Activated T-cell treated with anti-CD3 and anti-CD28 coated beads, Interleukin-2, amount 50 U/mL, for 72 hours (primary cell): ENCODE results near the gene RIT1. TPM values are rescaled to one million over a fixed set of nuclear protein-coding genes. Genes with fewer than 3 reads are reported as not detected.

Source experiments
- ATAC-seq, 2 donors: fragments of 150-1000 bp; cut with Tn5 transposase; replicated peaks in 1 of 2; 2 replicates each; pipeline ENCODE4 v1.10.0; 2021; ENCODE audit warnings: moderate library complexity in 2 of 2, mild to moderate bottlenecking in 1 of 2
- DNase-seq, 2 donors: peaks; one replicate each; pipeline ENCODE4 v3.0.0; 2021 to 2022; ENCODE audit warnings: mixed read lengths in 1 of 2
- H3K27ac Mint-ChIP-seq: one replicate; pipeline ENCODE4 v1.8.0; 2022; ENCODE audit warnings: mild to moderate bottlenecking, moderate library complexity, mixed read lengths
- H3K27me3 Mint-ChIP-seq: one replicate; pipeline ENCODE4 v1.8.0; 2022; ENCODE audit warnings: low read depth, mixed read lengths
- H3K36me3 Mint-ChIP-seq, 2 donors: one replicate each; pipeline ENCODE4 v1.8.0; 2022; ENCODE audit warnings: mixed read lengths in 2 of 2, mild to moderate bottlenecking in 1 of 2; ENCODE audit not compliant: insufficient read depth in 2 of 2
- H3K4me1 Mint-ChIP-seq: one replicate; pipeline ENCODE4 v1.8.0; 2022; ENCODE audit warnings: low read depth, mixed read lengths
- H3K4me3 Mint-ChIP-seq, 2 donors: one replicate each; pipeline ENCODE4 v1.8.0; 2022; ENCODE audit warnings: mild to moderate bottlenecking in 2 of 2, mixed read lengths in 2 of 2, moderate library complexity in 2 of 2
- H3K9me3 Mint-ChIP-seq, 2 donors: one replicate each; pipeline ENCODE4 v1.8.0; 2022; ENCODE audit warnings: mixed read lengths in 2 of 2
- total RNA-seq, 2 donors: library from RNA; stranded (reverse); gene quantifications; one replicate each; pipeline ENCODE4 v1.2.3, GENCODE V29; 2022

Gene RIT1
- total RNA-seq, 2 donors from 2014 or later, result 31.7 to 33.8 TPM

DNA sequence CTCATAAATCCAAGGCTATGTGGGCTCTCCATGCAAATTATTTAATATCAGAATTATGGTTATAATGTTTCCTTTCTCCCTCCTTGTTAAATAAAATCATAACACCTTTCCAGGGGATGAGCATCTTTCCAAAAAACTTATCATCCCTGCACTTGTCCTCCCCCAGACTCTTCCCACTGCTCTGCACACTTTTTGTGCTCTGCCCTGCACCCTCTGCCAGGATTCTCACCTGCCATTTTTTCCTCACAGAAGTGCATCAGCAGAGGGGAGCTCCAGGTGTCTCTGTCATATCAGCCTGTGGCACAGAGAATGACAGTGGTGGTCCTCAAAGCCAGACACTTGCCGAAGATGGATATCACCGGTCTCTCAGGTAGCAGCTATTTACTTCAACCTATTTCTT is 30.9 kb downstream of the RIT1 start:
- H3K36me3 Mint-ChIP-seq, result no peaks in the 10 kb centered on the region
- no peaks in the 10 kb centered on the region for H3K4me1 Mint-ChIP-seq
- H3K4me3 Mint-ChIP-seq, result no peak overlapping the region
- H3K27me3 Mint-ChIP-seq, result no peaks in the 10 kb centered on the region
- ATAC-seq (no peak), DNase-seq (no peak)
- H3K27ac Mint-ChIP-seq, result no peak overlapping the region
- H3K9me3 Mint-ChIP-seq, result no peaks in the 10 kb centered on the region

DNA sequence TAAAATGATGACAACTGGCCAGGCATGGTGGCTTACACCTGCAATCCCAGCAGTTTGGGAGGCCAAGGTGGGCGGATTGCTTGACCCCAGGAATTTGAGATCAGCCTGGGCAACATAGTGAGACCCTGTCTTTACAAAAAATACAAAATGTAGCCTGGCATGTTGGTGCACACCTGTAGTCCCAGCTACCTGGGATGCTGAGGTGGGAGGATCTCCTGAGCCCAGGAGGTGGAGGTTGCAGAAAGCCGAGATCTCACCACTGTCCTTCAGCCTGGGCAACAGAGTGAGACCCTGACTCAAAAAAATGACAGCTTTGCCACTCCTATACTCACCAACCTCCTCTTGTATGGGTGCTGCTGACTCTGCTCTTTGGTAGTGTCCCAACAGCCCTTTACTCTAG is 33.2 kb downstream of the RIT1 start:
- ATAC-seq (no peak), DNase-seq (no peak)
- Mint-ChIP-seq H3K4me1 (no peaks in the 10 kb centered on the region), H3K9me3 (no peaks in the 10 kb centered on the region), H3K27me3 (no peaks in the 10 kb centered on the region), H3K36me3 (no peaks in the 10 kb centered on the region), H3K27ac (no peak overlapping the region), H3K4me3 (no peak overlapping the region)

DNA sequence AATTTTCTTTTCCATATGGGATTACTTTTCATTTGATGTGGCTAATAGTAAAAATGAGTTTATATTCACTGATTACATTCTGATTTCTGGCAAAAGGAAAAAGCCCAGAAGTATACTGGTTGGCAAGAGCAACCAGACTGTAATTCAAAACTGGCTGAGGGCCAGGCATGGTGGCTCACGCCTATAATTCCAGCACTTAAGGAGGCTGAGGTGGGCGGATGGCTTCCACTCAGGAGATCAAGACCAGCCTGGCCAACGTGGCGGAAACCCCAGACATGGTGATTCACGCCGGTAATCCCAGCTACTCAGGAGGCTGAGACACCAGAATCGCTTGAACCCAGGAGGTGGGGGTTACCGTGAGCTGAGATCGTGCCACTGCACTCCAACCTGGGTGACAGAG is 37.3 kb downstream of the RIT1 start:
- no peaks in the 10 kb centered on the region for H3K27me3 Mint-ChIP-seq
- no peak for DNase-seq
- no peak for ATAC-seq
- H3K36me3 Mint-ChIP-seq, result peaks cover 0 to 4% of the 10 kb centered on the region in 2 donors
- H3K4me3 Mint-ChIP-seq, result no peak overlapping the region
- no peaks in the 10 kb centered on the region for H3K9me3 Mint-ChIP-seq
- H3K27ac Mint-ChIP-seq, result no peak overlapping the region
- no peaks in the 10 kb centered on the region for H3K4me1 Mint-ChIP-seq

DNA sequence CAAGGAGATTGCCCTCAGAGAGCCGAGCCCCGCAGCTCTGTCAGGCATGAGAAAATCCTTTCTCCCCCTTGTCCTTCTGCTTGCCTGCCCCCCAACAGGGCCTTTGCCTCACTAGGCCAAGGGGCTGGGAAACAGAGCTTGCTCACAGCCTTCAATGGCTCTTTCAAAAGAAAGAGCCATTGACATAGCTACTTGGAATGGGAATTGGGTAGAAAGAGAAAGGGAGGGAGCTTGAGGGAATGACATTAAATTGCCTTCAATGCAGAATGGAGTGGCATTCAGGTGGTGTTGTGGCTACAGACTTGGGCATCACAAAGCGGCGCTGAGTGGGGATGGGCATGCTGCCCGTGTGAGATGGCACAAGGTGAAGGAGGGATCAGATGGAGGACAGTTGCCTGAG is 38.6 kb downstream of the RIT1 start:
- no peaks in the 10 kb centered on the region for H3K4me1 Mint-ChIP-seq
- H3K36me3 Mint-ChIP-seq, result peaks cover 0 to 6% of the 10 kb centered on the region in 2 donors

DNA sequence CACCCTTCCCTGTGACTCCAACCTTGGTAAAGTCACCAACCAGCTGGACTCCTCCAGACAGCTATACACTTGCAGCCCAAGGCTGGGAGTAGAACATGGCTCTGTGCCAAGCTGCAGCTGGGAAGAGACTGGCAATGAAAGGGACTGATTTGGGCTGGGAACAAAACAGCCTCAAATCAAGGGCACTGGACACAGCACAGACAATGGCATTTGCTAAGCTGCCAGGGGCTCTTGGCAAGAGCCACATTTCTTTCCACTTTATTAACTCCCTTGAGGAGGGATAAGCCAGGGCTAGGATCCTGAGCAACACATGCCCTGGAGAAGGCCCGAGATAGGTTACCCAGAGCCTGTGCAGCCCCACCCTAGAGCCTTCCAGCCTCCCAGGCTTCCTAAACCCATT is 39.8 kb downstream of the RIT1 start:
- H3K4me3 Mint-ChIP-seq, result no peak overlapping the region
- no peaks in the 10 kb centered on the region for H3K9me3 Mint-ChIP-seq
- DNase-seq (no peak), ATAC-seq (no peak)
- peaks cover 0 to 6% of the 10 kb centered on the region in 2 donors for H3K36me3 Mint-ChIP-seq
- H3K4me1 Mint-ChIP-seq, result no peaks in the 10 kb centered on the region
- H3K27ac Mint-ChIP-seq, result no peak overlapping the region
- no peaks in the 10 kb centered on the region for H3K27me3 Mint-ChIP-seq

More for the DNA sequence above, 38.6 kb downstream of the RIT1 start:
- H3K9me3 Mint-ChIP-seq, result no peaks in the 10 kb centered on the region
- no peak overlapping the region for H3K4me3 Mint-ChIP-seq
- no peak for DNase-seq
- no peaks in the 10 kb centered on the region for H3K27me3 Mint-ChIP-seq
- no peak overlapping the region for H3K27ac Mint-ChIP-seq
- ATAC-seq, result no peak

DNA sequence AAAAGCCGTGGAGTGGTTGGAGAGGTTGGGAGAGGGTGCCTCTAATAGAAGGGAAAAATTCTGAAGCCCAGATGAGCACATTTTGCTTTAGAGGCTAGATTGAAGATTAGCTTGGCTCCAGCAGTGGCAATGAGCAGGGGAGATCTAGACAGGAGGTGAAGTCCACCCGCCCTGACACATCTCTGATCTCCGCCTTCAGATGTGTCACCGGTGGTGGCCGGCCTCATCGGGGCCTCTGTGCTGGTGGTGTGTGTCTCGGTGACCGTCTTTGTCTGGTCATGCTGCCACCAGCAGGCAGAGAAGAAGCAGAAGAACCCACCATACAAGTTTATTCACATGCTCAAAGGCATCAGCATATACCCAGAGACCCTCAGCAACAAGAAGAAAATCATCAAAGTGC is 43.4 kb downstream of the RIT1 start:
- DNase-seq, result no peak
- H3K36me3 Mint-ChIP-seq, result peaks cover 0 to 6% of the 10 kb centered on the region in 2 donors

DNA sequence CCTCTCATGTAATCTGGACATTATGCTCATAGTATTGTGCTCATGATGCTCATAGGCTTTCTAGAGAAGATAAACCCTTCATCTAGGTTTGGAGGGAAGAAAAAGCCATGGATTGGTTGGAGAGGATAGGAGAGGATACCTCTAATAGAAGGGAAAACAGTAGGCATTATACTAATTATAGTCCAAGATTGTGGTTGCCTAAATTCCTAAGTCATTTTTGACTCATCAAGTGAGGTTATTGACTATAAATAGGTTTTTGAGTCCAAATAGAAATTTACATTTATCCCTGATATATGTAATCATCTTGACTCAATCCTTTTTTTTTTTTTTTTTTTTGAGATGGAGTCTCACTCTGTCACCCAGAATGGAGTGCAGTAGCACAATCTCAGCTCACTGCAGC is 46.8 kb downstream of the RIT1 start:
- Mint-ChIP-seq H3K4me1 (peaks cover 15% of the 10 kb centered on the region), H3K4me3 (no peak overlapping the region), H3K9me3 (no peaks in the 10 kb centered on the region), H3K27ac (no peak overlapping the region), H3K36me3 (peaks cover 0 to 9% of the 10 kb centered on the region in 2 donors), H3K27me3 (peaks cover 12% of the 10 kb centered on the region)
- no peak for DNase-seq
- no peak for ATAC-seq

More for the DNA sequence above, 43.4 kb downstream of the RIT1 start:
- Mint-ChIP-seq H3K27ac (no peak overlapping the region), H3K9me3 (no peaks in the 10 kb centered on the region), H3K4me1 (no peaks in the 10 kb centered on the region), H3K27me3 (peaks cover under 1% of the 10 kb centered on the region), H3K4me3 (no peak overlapping the region)
- no peak for ATAC-seq

DNA sequence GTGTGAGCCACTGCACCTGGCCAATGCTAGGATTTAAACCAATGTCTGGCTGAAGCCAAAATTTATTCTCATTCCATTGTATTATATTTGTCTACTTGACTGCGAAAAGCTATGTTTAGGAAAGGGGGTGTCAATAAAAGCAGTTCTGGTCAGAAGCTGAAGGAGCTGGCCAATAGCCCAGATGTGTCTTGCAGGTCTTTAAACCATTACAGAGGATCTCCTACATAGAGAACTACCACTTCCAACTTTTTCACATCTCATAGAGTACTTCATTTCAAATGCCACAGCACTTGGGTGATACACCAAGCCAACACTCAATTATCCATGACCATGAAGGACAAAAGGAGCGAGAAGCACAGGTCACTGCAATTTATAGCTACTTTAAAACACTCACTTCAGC is 49.3 kb downstream of the RIT1 start:
- Mint-ChIP-seq H3K36me3 (peaks cover 0 to 9% of the 10 kb centered on the region in 2 donors), H3K9me3 (no peaks in the 10 kb centered on the region), H3K4me3 (no peak overlapping the region), H3K4me1 (peaks cover 40% of the 10 kb centered on the region), H3K27me3 (peaks cover 12% of the 10 kb centered on the region), H3K27ac (peak overlapping the region; percentile 32)
- DNase-seq (no peak), ATAC-seq (no peak)

DNA sequence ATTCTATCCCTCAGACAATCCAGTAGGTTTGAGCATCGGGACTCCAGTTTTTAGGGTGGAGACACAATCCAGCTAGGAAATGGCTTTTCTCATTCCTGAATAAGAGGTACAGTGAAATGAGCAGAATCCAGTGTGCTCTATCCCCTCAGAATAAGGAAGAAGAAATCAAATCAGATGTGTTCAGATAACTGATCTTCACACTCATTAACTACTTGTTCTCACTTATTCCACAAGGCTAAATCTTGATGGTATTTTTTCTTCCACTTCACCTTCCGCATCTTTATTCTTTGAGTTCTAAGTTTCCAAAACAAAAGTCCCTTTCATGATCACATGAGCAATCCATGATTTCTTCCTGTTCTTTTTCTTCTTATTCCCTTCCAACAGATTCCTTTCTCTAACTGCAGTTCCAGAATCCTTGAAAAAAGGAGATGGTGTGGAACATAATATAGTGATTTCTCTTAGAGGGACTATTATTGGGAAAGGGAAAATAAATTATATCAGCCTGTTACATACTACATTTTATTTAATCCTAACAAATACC is 50.1 kb downstream of the RIT1 start:
- ATAC-seq (no peak), DNase-seq (no peak)
- Mint-ChIP-seq H3K4me1 (peaks cover 49% of the 10 kb centered on the region), H3K9me3 (no peaks in the 10 kb centered on the region), H3K27me3 (peaks cover 12% of the 10 kb centered on the region), H3K4me3 (peak overlapping the region; percentile 91 to 100), H3K36me3 (peaks cover 0 to 10% of the 10 kb centered on the region in 2 donors), H3K27ac (peak overlapping the region; percentile 63)

DNA sequence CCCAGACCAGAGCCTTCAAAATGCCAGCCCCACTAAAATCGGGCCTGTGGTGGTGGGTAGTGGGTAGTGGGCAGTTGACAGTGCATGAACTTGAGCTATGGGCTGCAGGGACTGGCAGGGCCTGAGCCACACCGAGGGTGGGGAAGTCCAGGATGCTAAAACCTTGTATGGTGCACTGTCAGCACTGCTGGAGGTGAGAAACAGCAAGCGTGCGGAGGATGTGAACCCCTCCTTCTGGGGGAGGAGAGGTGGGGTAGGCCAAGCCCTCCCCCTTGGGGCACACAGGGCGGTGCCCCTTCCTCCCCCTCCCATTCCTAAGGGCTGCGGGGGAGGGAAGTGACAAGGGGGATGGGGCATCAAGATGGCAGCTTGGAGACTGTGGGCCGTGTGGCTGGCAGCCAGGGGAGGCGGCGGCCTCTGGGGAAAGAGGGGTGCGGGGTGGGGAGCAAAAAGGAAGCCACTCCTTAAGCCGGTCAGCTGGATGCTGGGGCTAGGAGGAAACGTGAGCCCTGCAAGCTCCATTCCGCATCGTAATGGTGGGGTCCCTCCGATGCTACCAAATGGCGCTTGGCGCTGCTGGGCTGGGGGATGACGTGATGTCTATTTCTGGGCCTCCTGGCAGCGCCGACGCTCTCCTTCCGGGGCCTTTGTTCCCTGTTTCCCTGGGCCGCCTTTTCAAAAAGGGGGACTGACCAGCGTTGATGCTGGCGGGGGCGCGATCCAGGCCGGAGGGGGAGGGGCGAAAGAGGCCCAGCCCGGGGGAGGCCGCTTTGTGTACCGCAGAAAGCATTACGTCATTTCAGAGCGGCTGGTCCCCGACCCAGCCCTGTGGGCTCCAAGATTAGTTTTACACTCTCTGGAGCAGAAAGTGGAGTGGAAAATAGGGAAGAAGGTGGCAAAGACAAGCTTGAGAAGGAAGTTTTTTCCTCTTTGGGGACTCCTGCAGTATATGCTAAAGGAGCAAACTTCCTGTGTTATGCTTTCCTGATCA is 51.0 kb downstream of the RIT1 start:
- peaks cover 12% of the 10 kb centered on the region for H3K27me3 Mint-ChIP-seq
- peak overlapping the region; percentile 63 for H3K27ac Mint-ChIP-seq
- DNase-seq (peak; percentile 78 to 85), ATAC-seq (peak; percentile 59 to 61)
- peak overlapping the region; percentile 91 to 100 for H3K4me3 Mint-ChIP-seq
- peaks cover 0 to 12% of the 10 kb centered on the region in 2 donors for H3K36me3 Mint-ChIP-seq
- peaks cover 57% of the 10 kb centered on the region for H3K4me1 Mint-ChIP-seq
- no peaks in the 10 kb centered on the region for H3K9me3 Mint-ChIP-seq

DNA sequence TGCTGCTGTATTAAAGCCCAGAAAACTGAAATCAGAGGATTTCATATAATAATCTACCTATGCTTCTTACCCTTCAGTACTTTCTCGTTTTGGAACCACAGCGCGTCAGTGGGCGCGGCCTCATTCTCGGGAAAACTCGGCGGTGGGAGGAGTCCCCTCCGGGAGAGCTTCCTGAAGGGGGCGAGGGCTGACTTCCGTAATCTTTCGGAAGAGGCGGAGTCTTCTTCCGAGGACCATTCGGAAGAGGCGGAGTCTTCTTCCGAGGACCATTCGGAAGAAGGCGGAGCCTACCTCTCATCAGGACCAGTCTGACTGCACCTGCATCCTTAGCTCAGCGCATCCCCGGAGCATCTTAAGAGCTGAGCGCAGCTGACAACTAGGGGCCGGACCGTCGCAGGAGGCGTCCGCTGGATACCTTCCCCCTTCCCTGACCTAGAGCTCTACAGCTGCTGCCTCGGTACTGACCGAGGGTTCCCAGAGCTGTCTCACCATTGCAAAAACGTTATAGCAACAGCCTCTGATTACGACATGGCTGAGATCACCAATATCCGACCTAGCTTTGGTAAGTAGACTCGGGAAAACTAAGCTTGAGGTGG is 51.8 kb downstream of the RIT1 start, which contains the start of gene SYT11:
Gene SYT11 (plus strand): TSS at position 334 of the 596 bp plus-strand sequence. CDS start 195 bp downstream, at position 529.
- Mint-ChIP-seq H3K27ac (peak within 1 kb of the TSS; percentile 63), H3K36me3 (peaks cover 0 to 13% of the 10 kb centered on the region in 2 donors), H3K4me3 (peak within 1 kb of the TSS; percentile 91 to 100), H3K9me3 (no peaks in the 10 kb centered on the region), H3K4me1 (peaks cover 61% of the 10 kb centered on the region), H3K27me3 (peaks cover 12% of the 10 kb centered on the region)
- DNase-seq, result peak; percentile 96 to 97
- ATAC-seq, result peak; percentile 82

DNA sequence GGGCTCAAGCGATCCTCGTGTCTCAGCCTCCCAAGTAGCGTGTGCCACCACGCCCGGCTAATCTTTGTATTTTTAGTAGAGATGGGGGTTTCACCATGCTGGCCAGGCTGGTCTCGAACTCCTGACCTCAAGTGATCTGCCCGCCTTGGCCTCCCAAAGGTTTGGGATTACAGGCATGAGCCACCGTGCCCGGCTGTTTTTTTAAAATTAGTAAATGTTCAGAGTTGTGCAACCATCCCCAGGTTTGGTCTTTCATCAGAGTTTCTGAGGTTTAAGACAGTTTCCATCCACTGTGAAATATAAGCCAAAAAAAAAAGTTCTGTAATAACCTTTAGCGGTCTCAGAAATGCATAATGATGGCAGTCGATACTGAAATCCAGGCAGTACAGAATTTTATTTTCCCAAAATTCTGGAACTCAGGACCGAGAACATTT is 52.3 kb downstream of the RIT1 start:
- ATAC-seq (peak; percentile 16 to 20), DNase-seq (peak; percentile 45 to 48)
- peaks cover 12% of the 10 kb centered on the region for H3K27me3 Mint-ChIP-seq
- no peaks in the 10 kb centered on the region for H3K9me3 Mint-ChIP-seq
- peaks cover 62% of the 10 kb centered on the region for H3K4me1 Mint-ChIP-seq
- H3K4me3 Mint-ChIP-seq, result peak overlapping the region; percentile 91 to 100
- H3K36me3 Mint-ChIP-seq, result peaks cover 0 to 13% of the 10 kb centered on the region in 2 donors
- H3K27ac Mint-ChIP-seq, result peak overlapping the region; percentile 63
